Measurements from ENCODE around the gene RMDN2. TPM values are rescaled to one million over a fixed set of nuclear protein-coding genes. Genes with fewer than 3 reads are reported as not detected.

RMDN2 gene
- total RNA-seq, 1 experiment from 2014 or later = 3.2 TPM

DNA sequence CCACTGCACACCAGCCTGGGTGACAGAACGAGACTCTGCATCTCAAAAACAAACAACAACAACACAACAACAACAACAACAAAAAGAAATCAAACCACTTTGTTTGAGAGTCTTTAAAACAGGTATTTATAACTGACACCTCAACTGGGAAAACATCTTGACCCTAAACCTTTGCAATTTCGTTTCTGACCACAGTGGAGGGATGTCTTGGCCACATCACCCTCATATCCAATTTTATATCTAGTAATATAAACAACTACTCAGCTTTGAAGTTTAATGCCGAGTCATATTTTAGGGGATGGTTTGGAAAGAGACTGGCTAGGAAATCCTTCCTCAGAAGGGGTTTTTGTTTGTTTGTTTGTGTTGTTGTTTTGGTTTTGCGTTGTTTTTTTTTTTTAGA, 37.8 kb upstream of the RMDN2 start:
- TF ChIP-seq, protein P1, sequence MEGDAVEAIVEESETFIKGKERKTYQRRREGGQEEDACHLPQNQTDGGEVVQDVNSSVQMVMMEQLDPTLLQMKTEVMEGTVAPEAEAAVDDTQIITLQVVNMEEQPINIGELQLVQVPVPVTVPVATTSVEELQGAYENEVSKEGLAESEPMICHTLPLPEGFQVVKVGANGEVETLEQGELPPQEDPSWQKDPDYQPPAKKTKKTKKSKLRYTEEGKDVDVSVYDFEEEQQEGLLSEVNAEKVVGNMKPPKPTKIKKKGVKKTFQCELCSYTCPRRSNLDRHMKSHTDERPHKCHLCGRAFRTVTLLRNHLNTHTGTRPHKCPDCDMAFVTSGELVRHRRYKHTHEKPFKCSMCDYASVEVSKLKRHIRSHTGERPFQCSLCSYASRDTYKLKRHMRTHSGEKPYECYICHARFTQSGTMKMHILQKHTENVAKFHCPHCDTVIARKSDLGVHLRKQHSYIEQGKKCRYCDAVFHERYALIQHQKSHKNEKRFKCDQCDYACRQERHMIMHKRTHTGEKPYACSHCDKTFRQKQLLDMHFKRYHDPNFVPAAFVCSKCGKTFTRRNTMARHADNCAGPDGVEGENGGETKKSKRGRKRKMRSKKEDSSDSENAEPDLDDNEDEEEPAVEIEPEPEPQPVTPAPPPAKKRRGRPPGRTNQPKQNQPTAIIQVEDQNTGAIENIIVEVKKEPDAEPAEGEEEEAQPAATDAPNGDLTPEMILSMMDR (IDR thresholded peaks at IDR 0.05; ENCODE audit: unreplicated experiment) = no peak

DNA sequence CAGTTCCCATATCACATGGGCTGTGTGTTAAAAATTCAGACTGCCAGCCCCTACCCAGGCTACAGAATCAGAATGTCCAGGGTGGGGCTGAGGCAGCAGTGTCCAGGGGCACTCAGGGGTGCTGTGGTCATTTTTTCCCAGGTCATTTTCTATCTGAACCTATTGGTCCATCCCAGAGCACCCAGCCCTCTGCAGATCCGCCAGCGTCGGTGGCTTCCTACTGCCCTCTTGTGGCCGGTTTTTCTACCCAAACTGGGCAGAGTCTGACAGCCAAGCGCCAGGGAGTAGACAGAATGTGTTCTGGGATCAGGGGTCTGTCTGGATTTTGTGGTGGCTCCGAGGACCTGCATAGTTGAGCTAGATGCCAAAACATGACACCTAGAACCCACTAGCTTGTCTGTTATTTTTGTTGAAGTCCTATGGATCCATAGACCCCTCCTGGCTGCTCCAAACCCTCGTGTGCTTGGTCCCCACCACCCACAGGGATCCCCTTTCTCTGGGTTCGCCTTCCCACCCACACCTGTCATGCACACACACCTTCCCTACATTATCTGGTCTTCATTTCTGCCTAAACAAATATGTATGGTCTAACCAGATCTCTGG, 34.1 kb upstream of the RMDN2 start:
- CTCF ChIA-PET = interaction anchor here (0.5 to 4.1 kb wide), 40 partner anchors 8 to 1504 kb away, joined by 3 to 30 read pairs (median 3); no protein-coding TSS in a partner anchor
- no TSS peak for BruUV-seq (replicated peaks)
- H3K27ac Mint-ChIP-seq (ENCODE audit: low read depth, unreplicated experiment) = no peak overlapping the region

More for the DNA sequence above, 37.8 kb upstream of the RMDN2 start:
- Mint-ChIP-seq H3K9me3 (ENCODE audit: unreplicated experiment) (no peaks in the 10 kb centered on the region), H3K36me3 (ENCODE audit: insufficient read depth, unreplicated experiment) (no peaks in the 10 kb centered on the region), H3K4me3 (ENCODE audit: unreplicated experiment) (no peak overlapping the region), H3K4me1 (ENCODE audit: insufficient read depth, unreplicated experiment) (peaks cover 3% of the 10 kb centered on the region), H3K27me3 (ENCODE audit: insufficient read depth, unreplicated experiment) (peaks cover 11% of the 10 kb centered on the region), H3K27ac (ENCODE audit: low read depth, unreplicated experiment) (no peak overlapping the region)
- CTCF ChIA-PET = interaction anchor here (1.2 to 2.8 kb wide), 3 partner anchors 10 to 490 kb away, joined by 3 to 17 read pairs (median 12); no protein-coding TSS in a partner anchor
- POLR2A ChIA-PET = no interaction called here
- DNase-seq (ENCODE audit: unreplicated experiment) = no peak
- intact Hi-C loops (cut with micrococcal nuclease) = no loop called here
- BruUV-seq (replicated peaks) = no TSS peak

DNA sequence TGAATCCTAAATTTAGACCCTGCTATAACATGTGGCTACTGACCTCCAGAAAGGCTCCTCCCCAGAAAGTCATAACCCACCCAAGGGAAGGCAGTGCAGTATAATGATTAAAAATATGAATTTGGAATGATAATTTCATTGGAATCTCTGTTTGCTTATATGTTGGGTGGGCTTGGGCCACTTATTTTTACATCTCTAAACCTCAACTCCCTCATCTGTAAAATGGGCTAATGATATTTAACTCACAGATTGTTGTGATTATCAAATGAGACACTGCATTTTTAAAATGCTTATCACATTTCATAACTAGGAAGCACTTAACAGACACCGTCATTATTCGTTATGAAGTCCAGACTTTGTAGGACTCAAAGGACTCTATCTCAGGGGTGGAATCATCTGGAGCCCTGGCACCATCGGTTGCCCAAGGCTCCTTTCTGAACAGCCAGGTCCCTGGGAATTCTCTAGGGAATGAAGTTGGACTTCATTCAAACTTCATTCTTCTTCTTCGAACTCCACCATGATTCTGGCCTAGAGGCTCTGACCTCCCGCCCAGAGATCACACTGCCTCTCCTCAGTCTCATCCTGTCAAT, 33.1 kb upstream of the RMDN2 start:
- CTCF ChIA-PET = interaction anchor here (0.7 to 4.1 kb wide), 24 partner anchors 7 to 737 kb away, joined by 3 to 30 read pairs (median 4); no protein-coding TSS in a partner anchor
- no TSS peak for BruUV-seq (replicated peaks)
- Mint-ChIP-seq H3K4me1 (ENCODE audit: insufficient read depth, unreplicated experiment) (peaks cover 14% of the 10 kb centered on the region), H3K9me3 (ENCODE audit: unreplicated experiment) (no peaks in the 10 kb centered on the region), H3K4me3 (ENCODE audit: unreplicated experiment) (no peak overlapping the region), H3K27me3 (ENCODE audit: insufficient read depth, unreplicated experiment) (no peaks in the 10 kb centered on the region), H3K27ac (ENCODE audit: low read depth, unreplicated experiment) (no peak overlapping the region), H3K36me3 (ENCODE audit: insufficient read depth, unreplicated experiment) (no peaks in the 10 kb centered on the region)
- POLR2A ChIA-PET = no interaction called here
- TF ChIP-seq, protein P1 (IDR thresholded peaks at IDR 0.05; ENCODE audit: unreplicated experiment) = no peak
- intact Hi-C loops (cut with micrococcal nuclease) = loop anchor here (1.0 kb wide), 3 partner anchors 382 to 496 kb away; no protein-coding TSS in a partner anchor
- DNase-seq (ENCODE audit: unreplicated experiment) = no peak

More for the DNA sequence above, 34.1 kb upstream of the RMDN2 start:
- H3K4me3 Mint-ChIP-seq (ENCODE audit: unreplicated experiment) = no peak overlapping the region
- DNase-seq (ENCODE audit: unreplicated experiment) = peak; percentile 73
- H3K27me3 Mint-ChIP-seq (ENCODE audit: insufficient read depth, unreplicated experiment) = peaks cover 6% of the 10 kb centered on the region
- no peaks in the 10 kb centered on the region for H3K9me3 Mint-ChIP-seq (ENCODE audit: unreplicated experiment)
- POLR2A ChIA-PET = interaction anchor here (0.6 kb wide), 1 partner anchor 15 kb away, joined by 3 read pairs; no protein-coding TSS in a partner anchor
- TF ChIP-seq, protein P1 (IDR thresholded peaks at IDR 0.05; ENCODE audit: unreplicated experiment) = peak; percentile 66
- intact Hi-C loops (cut with micrococcal nuclease) = loop anchor here (1.0 kb wide), 3 partner anchors 383 to 495 kb away; no protein-coding TSS in a partner anchor
- no peaks in the 10 kb centered on the region for H3K36me3 Mint-ChIP-seq (ENCODE audit: insufficient read depth, unreplicated experiment)
- peaks cover 14% of the 10 kb centered on the region for H3K4me1 Mint-ChIP-seq (ENCODE audit: insufficient read depth, unreplicated experiment)

DNA sequence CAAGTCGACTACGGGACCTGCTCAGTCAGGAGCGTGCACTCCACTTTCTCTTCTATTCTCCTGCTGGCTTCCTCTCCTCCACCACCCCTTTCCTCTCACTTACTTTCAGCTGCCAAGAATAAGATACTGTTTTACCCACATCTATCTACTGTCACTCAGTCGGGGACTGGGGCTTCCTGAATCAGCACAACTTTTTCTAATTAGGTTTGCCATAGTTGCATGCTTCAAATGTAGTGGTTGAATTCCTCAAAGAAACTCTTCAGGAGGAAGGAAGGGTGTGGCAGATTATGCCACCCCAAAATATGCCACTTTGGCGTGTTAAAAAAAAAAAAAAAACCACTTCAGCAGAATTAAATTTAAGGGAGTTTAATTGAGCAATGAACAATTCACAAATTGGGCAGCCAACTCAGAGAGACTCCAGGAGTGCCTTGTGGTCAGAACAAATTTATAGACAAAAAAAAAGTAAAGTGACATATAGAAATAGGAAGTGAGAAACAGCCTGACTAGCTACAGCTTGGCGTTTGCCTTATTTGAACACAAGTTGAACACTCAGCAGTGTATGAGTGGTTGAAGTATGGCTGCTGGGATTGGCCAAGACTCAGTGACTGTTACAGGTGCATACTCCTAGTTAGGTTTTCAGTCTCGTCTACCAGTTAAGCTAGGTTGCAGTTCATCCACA, 32.5 kb upstream of the RMDN2 start:
- no TSS peak for BruUV-seq (replicated peaks)
- Mint-ChIP-seq H3K9me3 (ENCODE audit: unreplicated experiment) (no peaks in the 10 kb centered on the region), H3K27me3 (ENCODE audit: insufficient read depth, unreplicated experiment) (no peaks in the 10 kb centered on the region), H3K4me1 (ENCODE audit: insufficient read depth, unreplicated experiment) (peaks cover 14% of the 10 kb centered on the region), H3K4me3 (ENCODE audit: unreplicated experiment) (no peak overlapping the region), H3K27ac (ENCODE audit: low read depth, unreplicated experiment) (no peak overlapping the region), H3K36me3 (ENCODE audit: insufficient read depth, unreplicated experiment) (no peaks in the 10 kb centered on the region)
- ChIA-PET CTCF (interaction anchor here (0.5 to 1.8 kb wide), 8 partner anchors 35 to 1385 kb away, joined by 3 to 5 read pairs (median 4); no protein-coding TSS in a partner anchor), POLR2A (no interaction called here)
- TF ChIP-seq, protein P1 (IDR thresholded peaks at IDR 0.05; ENCODE audit: unreplicated experiment) = no peak
- intact Hi-C loops (cut with micrococcal nuclease) = no loop called here
- no peak for DNase-seq (ENCODE audit: unreplicated experiment)

Data from MCF 10A (cell line).